Activated CD8-positive, alpha-beta memory T cell treated with anti-CD3 and anti-CD28 coated beads, Interleukin-2, amount 50 U/mL, for 4 hours (primary cell): ENCODE measurements around the gene ZNF850.
"Not testable (repeated sequence)": the region's sequence is repeated elsewhere in the genome, so short reads cannot be mapped to it uniquely, and the experiment has no call there.

Source experiments
- DNase-seq: peaks from one replicate; pipeline ENCODE4 v3.0.0-alpha.2; 2020

The ZNF850 gene

GRCh38 chr19:36772311-36773222 is at the start of gene ZNF850:
Gene ZNF850 (minus strand): TSS chr19:36772807. CDS start chr19:36762606, 10,201 bp downstream.
- DNase-seq, result peak; percentile 96

DNA sequence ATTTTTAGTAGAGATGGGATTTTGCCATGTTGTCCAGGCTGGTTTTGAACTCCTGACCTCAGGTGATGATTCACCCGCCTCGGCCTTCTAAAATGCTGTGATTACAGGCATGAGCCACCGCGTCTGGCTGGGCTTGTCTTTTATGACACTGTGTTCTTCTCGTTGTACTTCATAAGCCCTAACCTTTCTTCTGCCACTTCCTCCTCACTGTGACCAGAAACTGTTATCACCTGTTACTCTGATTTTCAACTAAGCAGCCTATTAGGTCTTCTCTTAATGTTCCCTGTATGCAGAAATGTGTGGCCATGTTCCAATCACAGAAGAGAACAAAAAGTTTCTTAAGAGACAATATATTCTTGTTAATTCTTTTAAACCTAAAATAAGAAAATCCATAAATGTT is 49.2 kb upstream of the ZNF850 start:
- DNase-seq, result no peak

DNA sequence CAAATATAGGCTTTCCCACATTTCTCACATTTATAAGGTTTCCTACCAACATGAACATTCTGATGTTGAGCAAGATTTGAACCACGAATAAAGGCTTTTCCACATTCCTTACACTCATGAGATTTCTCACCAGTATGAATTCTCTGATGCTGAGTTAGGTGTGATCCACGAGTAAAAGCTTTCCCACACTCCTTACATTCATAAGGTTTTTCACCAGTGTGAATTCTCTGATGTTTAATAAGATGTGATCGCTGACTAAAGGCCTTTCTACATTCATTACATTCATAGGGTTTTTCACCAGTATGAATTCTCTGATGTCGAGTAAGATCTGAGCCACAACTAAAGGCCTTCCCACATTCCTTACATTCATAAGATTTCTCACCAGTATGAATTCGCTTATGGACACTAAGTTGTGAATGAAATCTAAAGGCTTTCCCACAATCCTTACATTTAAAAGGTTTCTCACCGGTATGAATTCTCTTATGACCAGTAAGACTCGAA is 46.6 kb upstream of the ZNF850 start:
- DNase-seq, result no peak

DNA sequence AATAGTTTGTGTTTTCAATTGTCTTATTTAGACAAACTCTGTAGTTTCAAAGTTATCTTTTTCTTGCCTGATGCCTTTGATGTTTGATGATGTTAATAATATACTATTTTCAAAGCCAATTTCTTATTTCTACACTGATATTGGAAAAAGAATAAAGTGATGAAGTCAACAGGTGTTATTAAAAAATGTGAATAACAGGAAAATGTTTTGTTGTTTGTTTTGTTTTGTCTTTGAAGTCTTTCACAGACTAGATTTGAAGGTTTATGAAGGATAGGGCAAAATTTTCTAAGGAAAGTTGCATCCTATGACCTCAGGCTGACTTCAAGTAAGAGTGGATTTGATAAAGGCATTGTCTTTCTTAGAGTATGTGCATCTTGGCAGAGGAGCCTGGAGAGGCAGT is 34.4 kb upstream of the ZNF850 start:
- DNase-seq, result no peak

GRCh38 chr19:36805364-36805763 is 32.8 kb upstream of the ZNF850 start:
- DNase-seq, result no peak

DNA sequence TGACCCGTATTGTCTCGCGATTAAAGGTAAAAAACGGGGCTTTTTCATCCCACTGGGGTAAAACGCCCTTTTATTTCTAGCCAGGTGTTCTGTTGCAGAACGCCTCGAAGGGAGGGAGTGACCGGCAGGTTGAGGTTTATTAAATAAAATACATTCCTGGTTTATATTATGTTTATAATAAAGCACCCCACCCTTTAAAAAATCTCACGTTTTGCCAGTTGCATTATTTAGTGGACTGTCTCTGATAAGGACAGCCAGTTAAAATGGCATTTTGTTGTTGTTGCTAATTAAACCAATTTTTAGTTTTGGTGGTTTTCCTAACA is 25.1 kb upstream of the ZNF850 start:
- DNase-seq, result no peak

GRCh38 chr19:36796714-36796992 is 24.0 kb upstream of the ZNF850 start:
- DNase-seq, result no peak

GRCh38 chr19:36791420-36792141 is 19.0 kb upstream of the ZNF850 start:
- DNase-seq, result not testable (repeated sequence)

DNA sequence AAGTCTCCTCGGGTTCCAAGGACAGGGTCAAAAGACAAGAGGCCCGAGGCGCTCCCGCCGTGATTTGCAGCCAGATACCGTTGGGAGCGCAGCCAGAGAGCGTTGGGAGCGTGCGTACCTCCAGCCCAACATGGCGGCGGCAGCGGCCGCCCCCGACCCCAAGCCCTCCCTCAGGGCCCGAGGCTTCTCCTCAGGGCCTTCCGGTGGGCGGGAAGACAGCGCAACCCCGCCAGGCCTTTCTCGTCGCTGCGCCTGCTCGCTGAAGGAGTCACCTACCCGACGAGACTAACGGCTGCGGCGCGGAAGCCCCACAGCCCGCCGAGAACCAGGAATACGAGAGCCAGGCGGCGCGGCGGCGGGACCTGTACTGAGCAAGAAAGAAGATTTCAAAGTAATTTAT is 3.2 kb upstream of the ZNF850 start:
- DNase-seq, result no peak

- no peak for DNase-seq
Measured at GRCh38 chr19:36773223-36773579, 594 bp upstream of the ZNF850 start.

DNA sequence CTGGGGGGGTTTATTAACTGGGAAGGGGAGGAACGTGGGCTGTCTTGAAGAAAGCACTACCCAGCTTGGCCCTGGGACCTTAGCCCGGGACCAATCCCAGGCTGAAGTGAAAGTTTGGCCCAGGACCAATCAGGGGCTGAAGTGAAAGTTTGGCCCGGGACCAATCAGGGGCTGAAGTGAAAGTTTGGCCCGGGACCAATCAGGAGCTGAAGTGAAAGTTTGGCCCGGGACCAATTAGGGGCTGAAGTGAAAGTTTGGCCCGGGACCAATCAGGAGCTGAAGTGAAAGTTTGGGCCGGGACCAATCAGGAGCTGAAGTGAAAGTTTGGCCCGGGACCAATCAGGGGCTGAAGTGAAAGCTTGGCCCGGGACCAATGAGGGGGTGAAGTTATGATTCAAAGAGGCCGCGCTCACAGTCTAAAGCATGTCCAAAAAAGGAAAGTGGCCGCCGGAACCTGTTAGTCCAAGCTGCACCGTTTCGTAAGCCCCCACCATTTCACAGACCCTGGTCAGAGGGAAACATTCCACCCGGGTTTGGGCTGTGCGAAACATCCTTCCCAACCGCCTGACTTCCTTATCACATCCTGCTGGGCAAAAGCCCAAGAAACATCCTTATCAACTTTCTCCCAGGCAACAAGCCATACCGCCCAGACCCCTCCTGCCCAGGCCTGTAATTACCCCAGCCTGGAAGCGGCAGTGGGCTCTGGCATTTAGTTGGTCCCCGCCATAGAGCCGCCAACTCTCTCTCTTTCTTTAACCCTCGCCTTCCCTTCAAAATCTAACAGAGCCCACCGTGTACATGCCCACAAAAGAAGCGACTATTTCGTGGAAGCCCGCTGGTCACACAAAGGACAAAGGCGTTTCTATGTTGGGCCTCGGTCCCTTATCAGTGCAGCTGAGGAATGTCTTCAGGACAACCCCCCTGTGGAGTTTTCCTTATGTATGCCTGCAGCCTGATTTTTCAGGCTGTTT is 1.1 kb downstream of the ZNF850 start:
- DNase-seq, result no peak

DNA sequence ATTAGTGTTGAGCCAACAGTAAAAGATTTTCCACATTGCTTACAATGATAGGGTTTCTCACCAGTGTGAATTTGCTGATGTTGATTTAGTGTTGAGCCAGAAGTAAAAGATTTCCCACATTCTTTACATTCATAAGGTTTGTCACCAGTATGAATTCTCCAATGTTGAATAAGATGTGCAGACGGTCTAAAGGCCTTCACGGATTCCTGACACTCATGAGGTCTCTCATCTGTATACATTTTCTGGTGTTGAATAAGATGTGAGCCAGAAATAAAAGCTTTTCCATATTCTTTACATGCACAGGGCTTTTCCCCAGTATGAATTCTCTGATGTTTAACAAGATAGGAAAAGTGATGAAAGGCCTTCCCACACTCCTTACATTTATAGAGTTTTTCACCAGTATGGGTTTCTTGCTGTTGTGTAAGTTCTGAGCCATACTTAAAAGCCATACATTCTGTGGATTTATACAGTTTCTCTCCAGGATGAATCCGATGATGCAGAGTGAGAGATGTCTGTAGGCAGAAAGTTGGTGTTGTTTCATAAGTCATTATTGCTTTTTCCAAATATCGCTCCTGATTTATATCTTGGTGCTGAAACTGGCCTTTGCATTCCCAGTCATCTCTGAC is 22.4 kb downstream of the ZNF850 start:
- DNase-seq, result no peak

DNA sequence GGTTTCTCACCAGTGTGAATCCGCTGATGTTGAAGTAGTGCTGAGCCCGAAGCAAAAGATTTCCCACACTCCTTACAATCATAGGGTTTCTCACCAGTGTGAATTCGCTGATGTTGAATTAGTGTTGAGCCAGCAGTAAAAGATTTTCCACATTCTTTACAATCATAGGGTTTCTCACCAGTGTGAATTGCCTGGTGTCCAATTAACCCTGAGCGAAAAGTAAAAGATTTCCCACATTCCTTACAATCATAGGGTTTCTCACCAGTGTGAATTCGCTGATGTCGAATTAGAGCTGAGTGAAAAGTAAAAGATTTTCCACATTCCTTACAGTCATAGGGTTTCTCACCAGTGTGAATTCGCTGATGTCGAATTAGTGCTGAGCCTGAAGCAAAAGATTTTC is 23.0 kb downstream of the ZNF850 start:
- not testable (repeated sequence) for DNase-seq

GRCh38 chr19:36748431-36749275 is 24.0 kb downstream of the ZNF850 start:
- DNase-seq, result no peak

- no peak for DNase-seq
Measured at GRCh38 chr19:36747750-36748149, 24.9 kb downstream of the ZNF850 start.

GRCh38 chr19:36745870-36746269 is 26.7 kb downstream of the ZNF850 start:
- no peak for DNase-seq

- not testable (repeated sequence) for DNase-seq
Measured at GRCh38 chr19:36736166-36736565, 36.4 kb downstream of the ZNF850 start.

GRCh38 chr19:36719687-36720556 is 52.7 kb downstream of the ZNF850 start:
- DNase-seq, result no peak

DNA sequence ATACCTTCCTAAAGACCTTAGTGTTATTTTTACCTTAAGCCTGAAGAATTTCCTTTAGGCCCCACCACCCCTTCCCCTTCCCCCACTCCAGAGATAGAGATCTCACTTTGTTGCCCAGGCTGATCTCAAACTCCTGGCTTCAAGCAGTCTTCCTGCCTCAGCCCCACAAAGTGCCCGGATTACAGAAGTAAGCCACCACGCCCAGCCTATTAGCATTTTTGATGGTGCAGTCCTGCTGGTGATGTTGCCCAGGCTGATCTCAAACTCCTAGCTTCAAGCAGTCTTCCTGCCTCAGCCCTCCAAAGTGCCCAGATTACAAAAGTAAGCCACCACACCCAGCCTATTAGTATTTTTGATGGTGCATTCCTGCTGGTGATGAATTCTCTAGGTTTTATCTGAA is 63.2 kb downstream of the ZNF850 start:
- no peak for DNase-seq

GRCh38 chr19:36707134-36707533 is 65.5 kb downstream of the ZNF850 start:
- no peak for DNase-seq

DNA sequence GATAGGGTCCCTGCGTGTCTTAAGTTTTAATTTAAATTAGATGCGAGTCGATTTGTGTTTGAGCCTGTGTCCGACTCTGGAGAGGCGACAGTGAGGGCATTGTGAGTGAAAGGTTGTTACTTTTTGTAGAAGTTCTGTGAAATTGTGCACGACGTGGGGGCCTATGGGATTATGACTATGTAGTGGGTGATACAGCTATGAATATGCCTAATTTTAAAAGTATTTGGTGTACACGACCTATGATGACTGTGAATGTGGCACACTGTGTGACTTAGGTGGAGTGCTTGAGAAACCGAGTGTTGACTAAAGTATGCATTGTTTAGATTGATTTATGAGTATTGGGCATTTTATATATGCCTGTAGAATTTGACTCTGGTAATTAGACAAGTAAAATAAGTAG is 84.5 kb downstream of the ZNF850 start:
- no peak for DNase-seq
